Subcutaneous abdominal adipose tissue (tissue), 5 donors: ENCODE results near the gene CDC14A.

Experiments
- H3K27ac ChIP-seq: one replicate; pipeline ENCODE4 v1.7.0; 2013; ENCODE audit warnings: low read depth, mild to moderate bottlenecking, inconsistent platforms, low read length, moderate library complexity
- H3K27me3 ChIP-seq, 5 donors: one replicate each; pipeline ENCODE4 v1.7.0; 2013; ENCODE audit warnings: low read length in 5 of 5, inconsistent platforms in 1 of 5; ENCODE audit not compliant: control insufficient read depth in 5 of 5, insufficient read depth in 4 of 5
- H3K36me3 ChIP-seq, 5 donors: one replicate each; pipeline ENCODE4 v1.7.0; 2013; ENCODE audit warnings: low read length in 5 of 5; ENCODE audit not compliant: control insufficient read depth in 5 of 5, insufficient read depth in 5 of 5
- H3K4me1 ChIP-seq, 5 donors: one replicate each; pipeline ENCODE4 v1.7.0; 2013; ENCODE audit warnings: low read length in 5 of 5, mild to moderate bottlenecking in 3 of 5, moderate library complexity in 1 of 5; ENCODE audit not compliant: control insufficient read depth in 5 of 5, insufficient read depth in 5 of 5
- H3K4me3 ChIP-seq, 5 donors: one replicate each; pipeline ENCODE4 v1.7.0; 2013; ENCODE audit warnings: low read length in 5 of 5, low read depth in 1 of 5
- H3K9ac ChIP-seq, 5 donors: one replicate each; pipeline ENCODE4 v1.7.0; 2013; ENCODE audit warnings: low read length in 5 of 5, mild to moderate bottlenecking in 4 of 5, moderate library complexity in 3 of 5
- H3K9me3 ChIP-seq, 5 donors: one replicate each; pipeline ENCODE4 v1.7.0; 2013; ENCODE audit warnings: low read length in 5 of 5; ENCODE audit not compliant: control insufficient read depth in 5 of 5
- donor health status: healthy.
- donor health status: healthy.
- donor health status: healthy.
- donor health status: healthy.
- donor health status: healthy.

Gene CDC14A

DNA sequence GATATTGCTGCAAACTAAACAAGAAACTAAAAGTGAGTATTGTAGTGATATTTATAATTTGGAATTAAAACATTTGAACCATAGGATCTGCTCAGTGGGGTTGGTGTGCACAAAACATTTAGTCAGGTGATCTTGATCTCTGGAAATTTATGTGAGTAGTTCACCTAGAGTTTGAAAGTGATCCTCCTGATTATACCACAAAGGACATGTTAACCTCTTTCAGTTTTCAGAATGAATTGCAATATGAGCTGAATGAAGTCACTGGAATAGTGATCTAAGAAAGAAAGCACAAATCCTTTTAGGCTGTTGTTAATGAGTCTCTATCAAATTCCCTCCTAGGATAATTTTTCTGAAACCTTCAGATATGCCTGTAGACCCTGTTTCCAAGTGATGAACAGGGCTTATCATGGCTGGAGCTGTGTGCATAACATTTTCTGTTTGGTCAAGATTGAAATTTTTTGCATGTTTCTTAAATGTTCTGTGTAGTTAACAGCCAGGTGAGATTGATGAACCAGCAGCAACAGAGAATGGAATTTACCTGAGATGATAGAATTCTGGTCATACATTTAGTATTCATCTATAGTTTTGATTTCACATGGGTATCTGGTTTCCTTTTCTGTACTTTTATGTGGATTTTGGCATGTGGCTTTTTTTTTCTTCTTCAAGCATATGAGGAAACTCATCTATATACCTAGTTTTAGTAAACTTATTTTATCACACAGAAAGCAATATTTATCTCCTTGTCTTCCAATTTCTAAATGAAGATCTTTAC lies 25.5 kb downstream of the CDC14A start:
- H3K9me3 ChIP-seq, result no peaks in the 10 kb centered on the region
- no peak overlapping the region for H3K4me3 ChIP-seq
- peaks cover 0 to 5% (median 0%) of the 10 kb centered on the region in 5 donors for H3K4me1 ChIP-seq
- H3K27me3 ChIP-seq, result no peaks in the 10 kb centered on the region
- H3K9ac ChIP-seq, result no peak overlapping the region
- no peak overlapping the region for H3K27ac ChIP-seq
- H3K36me3 ChIP-seq, result no peaks in the 10 kb centered on the region

- Histone ChIP-seq H3K9me3 (no peaks in the 10 kb centered on the region), H3K4me1 (peaks cover 0 to 7% (median 4%) of the 10 kb centered on the region in 5 donors), H3K36me3 (no peaks in the 10 kb centered on the region), H3K27me3 (no peaks in the 10 kb centered on the region), H3K9ac (no peak overlapping the region), H3K4me3 (no peak overlapping the region), H3K27ac (no peak overlapping the region)
Measured at GRCh38 chr1:100378956-100379355, 26.6 kb downstream of the CDC14A start.

DNA sequence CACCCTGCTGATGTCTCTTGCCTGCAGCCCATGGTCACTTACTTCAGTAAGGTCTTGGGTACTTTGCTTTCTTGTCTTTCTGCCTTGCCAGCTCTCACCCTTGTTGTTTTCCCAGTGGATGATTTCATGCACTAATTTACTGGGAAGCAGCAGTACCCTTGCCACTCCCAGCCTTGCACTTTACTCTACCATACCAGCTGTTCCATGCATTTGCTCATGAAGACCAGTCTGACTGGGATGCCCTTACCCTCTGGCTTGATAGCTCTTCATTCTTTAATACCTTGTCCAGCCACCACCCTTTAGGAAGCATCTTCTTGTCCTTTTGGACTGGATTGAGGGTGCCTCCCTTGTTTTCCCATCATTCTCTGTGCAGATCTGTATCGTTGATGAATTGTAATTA lies 28.3 kb downstream of the CDC14A start:
- Histone ChIP-seq H3K9me3 (no peaks in the 10 kb centered on the region), H3K27me3 (no peaks in the 10 kb centered on the region), H3K27ac (no peak overlapping the region), H3K4me3 (no peak overlapping the region), H3K4me1 (peaks cover 0 to 4% (median 0%) of the 10 kb centered on the region in 5 donors), H3K9ac (no peak overlapping the region), H3K36me3 (no peaks in the 10 kb centered on the region)

GRCh38 chr1:100382657-100383056 lies 30.4 kb downstream of the CDC14A start:
- Histone ChIP-seq H3K9ac (no peak overlapping the region), H3K27me3 (no peaks in the 10 kb centered on the region), H3K4me1 (peaks cover 0 to 6% (median 3%) of the 10 kb centered on the region in 5 donors), H3K4me3 (no peak overlapping the region), H3K36me3 (no peaks in the 10 kb centered on the region), H3K9me3 (no peaks in the 10 kb centered on the region), H3K27ac (no peak overlapping the region)

DNA sequence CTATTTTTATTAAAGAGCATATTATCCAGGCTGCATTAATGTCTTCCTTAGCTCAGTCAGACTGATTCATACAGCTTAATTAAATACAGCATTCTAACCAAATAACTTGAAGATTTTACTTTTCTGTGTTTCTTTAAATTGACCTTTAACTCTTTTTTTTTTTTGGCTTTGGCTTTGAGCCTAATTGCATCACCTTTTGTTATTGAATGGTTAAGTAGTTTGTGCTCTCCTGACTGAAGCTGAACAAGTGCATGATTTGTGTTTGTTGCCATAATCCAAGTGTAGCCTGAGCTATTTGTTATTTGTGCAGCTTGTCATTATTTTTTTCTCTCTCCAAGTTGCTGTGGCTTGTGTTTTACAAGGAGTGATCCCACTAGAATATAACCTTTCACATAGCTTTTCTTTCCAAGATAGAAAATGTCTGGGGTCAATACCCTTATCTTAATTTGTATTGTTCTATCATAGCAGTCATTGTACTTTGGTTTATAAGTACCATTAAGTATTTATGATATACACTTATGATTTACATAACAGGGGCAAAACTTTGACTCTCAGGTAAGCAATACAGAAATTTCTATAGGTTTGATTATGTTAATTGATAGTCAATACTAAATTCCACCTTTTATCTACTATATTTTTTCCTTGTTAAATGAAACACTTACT lies 31.6 kb downstream of the CDC14A start:
- no peak overlapping the region for H3K9ac ChIP-seq
- peaks cover 0 to 10% (median 3%) of the 10 kb centered on the region in 5 donors for H3K4me1 ChIP-seq
- H3K27ac ChIP-seq, result no peak overlapping the region
- no peaks in the 10 kb centered on the region for H3K27me3 ChIP-seq
- H3K4me3 ChIP-seq, result no peak overlapping the region
- no peaks in the 10 kb centered on the region for H3K9me3 ChIP-seq
- H3K36me3 ChIP-seq, result no peaks in the 10 kb centered on the region

DNA sequence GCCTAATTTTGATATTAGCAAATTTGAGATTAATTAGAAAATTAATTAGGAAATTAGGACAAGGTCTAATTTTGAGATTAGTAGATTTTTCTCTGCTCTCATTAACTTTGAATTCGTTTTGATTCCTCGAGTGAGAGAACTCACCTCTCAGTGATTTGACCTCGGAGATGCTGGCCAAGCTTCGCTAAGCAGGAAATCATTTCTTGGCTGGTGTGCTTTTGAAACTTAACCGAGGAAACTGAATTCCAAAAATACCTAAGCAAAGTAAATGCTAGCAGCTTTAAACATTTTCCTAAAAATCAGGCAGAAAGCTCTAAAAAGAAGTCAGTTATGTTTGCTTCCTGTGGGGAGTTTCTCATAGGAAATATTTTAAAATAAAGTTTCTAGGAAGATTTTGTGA lies 34.9 kb downstream of the CDC14A start:
- Histone ChIP-seq H3K9me3 (no peaks in the 10 kb centered on the region), H3K4me1 (peaks cover 0 to 10% (median 3%) of the 10 kb centered on the region in 5 donors), H3K27me3 (no peaks in the 10 kb centered on the region), H3K27ac (peak overlapping the region; percentile 13), H3K36me3 (peaks cover 0 to 7% (median 5%) of the 10 kb centered on the region in 5 donors), H3K4me3 (peak overlapping the region in 1 of 5 donors; percentile 5), H3K9ac (peak overlapping the region in 3 of 5 donors; percentile 26 to 70 (median 35))

DNA sequence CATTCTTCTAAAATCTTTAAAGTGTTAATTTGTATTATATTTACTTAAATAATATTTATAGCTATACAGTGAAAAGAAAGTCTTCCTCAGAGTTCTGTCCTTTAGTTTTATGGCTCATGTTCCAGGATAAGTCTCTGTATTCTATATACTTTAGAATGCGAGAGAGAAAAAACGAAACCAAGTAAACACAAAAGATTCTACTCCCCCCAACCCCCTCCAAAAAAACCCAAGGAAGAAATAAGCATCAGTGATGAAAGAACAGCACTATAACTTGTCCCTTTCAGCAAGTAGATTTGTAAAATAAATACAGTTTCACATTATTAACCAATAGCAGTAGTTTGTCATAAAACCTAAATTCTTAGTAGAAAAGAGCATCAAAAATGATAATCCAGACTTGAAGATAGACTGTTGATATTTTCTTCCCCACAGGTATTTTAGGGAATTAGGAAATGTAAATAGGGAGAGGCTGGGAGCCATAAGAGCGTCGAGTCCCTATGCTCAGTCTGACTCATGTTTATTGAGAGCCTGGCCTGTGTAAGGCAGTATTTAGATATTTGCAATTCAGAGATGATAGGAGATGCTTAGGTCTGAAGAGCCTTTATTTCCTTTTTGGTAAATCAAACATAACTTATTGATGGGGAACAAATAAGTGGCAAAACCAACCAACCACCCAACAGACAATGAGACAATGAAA lies 35.5 kb downstream of the CDC14A start:
- H3K27me3 ChIP-seq, result no peaks in the 10 kb centered on the region
- H3K36me3 ChIP-seq, result peaks cover 0 to 7% (median 5%) of the 10 kb centered on the region in 5 donors
- peaks cover 0 to 10% (median 3%) of the 10 kb centered on the region in 5 donors for H3K4me1 ChIP-seq
- no peaks in the 10 kb centered on the region for H3K9me3 ChIP-seq
- peak overlapping the region in 1 of 5 donors; percentile 35 for H3K9ac ChIP-seq
- no peak overlapping the region for H3K27ac ChIP-seq
- peak overlapping the region in 1 of 5 donors; percentile 5 for H3K4me3 ChIP-seq

DNA sequence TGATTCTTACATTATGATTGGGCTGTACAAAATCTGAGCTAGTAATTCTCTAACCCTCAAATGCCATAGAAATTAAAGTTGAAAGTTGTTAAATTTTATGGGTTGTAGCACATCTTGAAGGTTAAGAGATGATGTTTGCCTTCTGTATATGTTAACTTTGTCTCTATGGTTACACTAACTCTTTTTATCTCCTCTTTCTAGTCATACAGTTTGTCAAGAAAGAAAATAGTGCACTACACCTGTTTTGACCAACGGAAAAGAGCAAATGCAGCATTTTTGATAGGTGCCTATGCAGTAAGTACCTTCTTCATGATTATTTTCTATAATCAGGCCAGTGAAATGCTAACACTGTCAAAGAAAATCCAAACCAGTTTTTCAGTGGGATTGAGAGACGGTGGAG lies 38.2 kb downstream of the CDC14A start:
- no peaks in the 10 kb centered on the region for H3K9me3 ChIP-seq
- peaks cover 0 to 7% (median 6%) of the 10 kb centered on the region in 5 donors for H3K36me3 ChIP-seq
- peaks cover 5 to 18% (median 9%) of the 10 kb centered on the region in 5 donors for H3K4me1 ChIP-seq
- H3K9ac ChIP-seq, result no peak overlapping the region
- no peak overlapping the region for H3K27ac ChIP-seq
- H3K27me3 ChIP-seq, result no peaks in the 10 kb centered on the region
- no peak overlapping the region for H3K4me3 ChIP-seq

GRCh38 chr1:100391675-100392074 lies 39.4 kb downstream of the CDC14A start:
- Histone ChIP-seq H3K36me3 (peaks cover 0 to 7% (median 6%) of the 10 kb centered on the region in 5 donors), H3K4me3 (no peak overlapping the region), H3K4me1 (peaks cover 5 to 17% (median 9%) of the 10 kb centered on the region in 5 donors), H3K9ac (no peak overlapping the region), H3K9me3 (no peaks in the 10 kb centered on the region), H3K27ac (no peak overlapping the region), H3K27me3 (no peaks in the 10 kb centered on the region)

DNA sequence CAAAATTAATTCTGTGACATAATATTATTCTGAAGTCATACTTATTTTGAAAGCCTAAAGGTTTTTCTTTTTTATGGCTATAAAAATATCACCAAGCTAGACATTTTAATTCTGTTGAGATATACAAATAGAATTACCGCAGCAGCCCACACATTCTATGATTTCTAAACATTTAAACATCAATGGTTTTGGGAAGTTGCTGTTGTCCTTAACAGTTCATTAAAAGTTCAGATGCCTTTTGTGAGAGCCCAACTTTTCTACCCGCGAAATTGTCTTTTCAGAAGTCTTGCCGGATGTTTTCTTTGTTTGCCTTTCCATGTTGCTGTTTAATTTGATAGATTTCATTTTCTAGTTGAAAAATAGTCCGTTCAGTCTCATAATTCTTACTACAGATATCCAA lies 40.5 kb downstream of the CDC14A start:
- H3K27ac ChIP-seq, result no peak overlapping the region

More for the DNA sequence above, 40.5 kb downstream of the CDC14A start:
- no peak overlapping the region for H3K9ac ChIP-seq
- peaks cover 0 to 7% (median 6%) of the 10 kb centered on the region in 5 donors for H3K36me3 ChIP-seq
- no peak overlapping the region for H3K4me3 ChIP-seq
- H3K9me3 ChIP-seq, result no peaks in the 10 kb centered on the region
- H3K4me1 ChIP-seq, result peaks cover 5 to 12% (median 9%) of the 10 kb centered on the region in 5 donors
- H3K27me3 ChIP-seq, result no peaks in the 10 kb centered on the region
